Hepatocyte (in vitro differentiated cells): ENCODE data around the gene C3orf20. TPM values are rescaled to one million over a fixed set of nuclear protein-coding genes. Genes with fewer than 3 reads are reported as not detected.

Experiments
- DNase-seq: peaks from one replicate; pipeline ENCODE4 v3.0.0-alpha.2; 2016; ENCODE audit warnings: low spot score
- H2AFZ ChIP-seq: fragments of 200-600 bp; sonication (generic); 2 replicates; pipeline ENCODE4 v1.6.0; 2016; ENCODE audit warnings: antibody characterized with exemption, mild to moderate bottlenecking
- H3K27ac ChIP-seq: fragments of 200-600 bp; sonication (generic); 2 replicates; pipeline ENCODE4 v1.5.1; 2016; ENCODE audit warnings: mild to moderate bottlenecking
- H3K27me3 ChIP-seq: fragments of 200-600 bp; sonication (generic); 2 replicates; pipeline ENCODE4 v1.6.1; 2016
- H3K36me3 ChIP-seq: fragments of 200-600 bp; sonication (generic); replicated peaks from 2 replicates; pipeline ENCODE4 v1.5.1; 2016; ENCODE audit warnings: low read depth; ENCODE audit not compliant: insufficient read depth
- H3K4me1 ChIP-seq: fragments of 200-600 bp; sonication (generic); 2 replicates; pipeline ENCODE4 v1.5.1; 2016; ENCODE audit warnings: mild to moderate bottlenecking, moderate library complexity; ENCODE audit not compliant: insufficient read depth
- H3K4me2 ChIP-seq: fragments of 200-600 bp; sonication (generic); 2 replicates; pipeline ENCODE4 v1.6.0; 2016
- H3K4me3 ChIP-seq: fragments of 200-600 bp; sonication (generic); 2 replicates; pipeline ENCODE4 v1.5.1; 2016; ENCODE audit warnings: mild to moderate bottlenecking
- H3K79me2 ChIP-seq: fragments of 200-600 bp; sonication (generic); 2 replicates; pipeline ENCODE4 v1.6.0; 2017; ENCODE audit warnings: mild to moderate bottlenecking
- H3K9me2 ChIP-seq: fragments of 200-600 bp; sonication (generic); replicated peaks from 2 replicates; pipeline ENCODE4 v1.6.0; 2017; ENCODE audit warnings: mild to moderate bottlenecking; ENCODE audit not compliant: insufficient read depth
- H3K9me3 ChIP-seq: fragments of 200-600 bp; sonication (generic); 2 replicates; pipeline ENCODE4 v1.5.1; 2016; ENCODE audit warnings: low read depth, mild to moderate bottlenecking
- H4K20me1 ChIP-seq: fragments of 200-600 bp; sonication (generic); 2 replicates; pipeline ENCODE4 v1.6.0; 2016; ENCODE audit warnings: mild to moderate bottlenecking; ENCODE audit not compliant: insufficient read depth, poor library complexity, severe bottlenecking
- EZH2 ChIP-seq: fragments of 200-600 bp; sonication (generic); IDR thresholded peaks from 2 replicates; pipeline ENCODE4 v1.6.1; 2016; ENCODE audit warnings: antibody characterized with exemption, mild to moderate bottlenecking, borderline replicate concordance
- EZH2phosphoT487 ChIP-seq: fragments of 200-600 bp; sonication (generic); IDR thresholded peaks from one replicate; pipeline ENCODE4 v1.6.1; 2018; ENCODE audit warnings: antibody characterized with exemption, mild to moderate bottlenecking, low read depth, moderate library complexity; ENCODE audit not compliant: unreplicated experiment, severe bottlenecking
- WGBS: methylation state at CpG from one replicate; pipeline ENCODE4 v1.1.6; 2016; ENCODE audit warnings: low lambda C conversion rate; ENCODE audit errors: missing lambda C conversion rate; 5-methylcytosine and 5-hydroxymethylcytosine counted together
- polyA plus RNA-seq: library from polyadenylated mRNA; unstranded; fragments of >200 nt; fragmentation: Nextera tagmentation; extraction: Ambion mirVana; gene quantifications from 2 replicates; pipeline ENCODE4 v1.2.1, GENCODE V29; 2016
- total RNA-seq: library from RNA; depleted of rRNA; stranded (reverse); fragments of >200 nt; gene quantifications from 2 replicates; pipeline ENCODE4 v1.2.3, GENCODE V29; 2014
- TF ChIP-seq, protein P1 (sequence below): fragments of 200-600 bp; sonication (generic); IDR thresholded peaks from 2 replicates; pipeline ENCODE4 v1.5.1; 2016; ENCODE audit warnings: antibody characterized with exemption, mild to moderate bottlenecking; ENCODE audit not compliant: poor library complexity

Gene C3orf20
- total and polyA plus RNA-seq, 2 experiments from 2014 or later = 0.07 TPM; not detected in 1

DNA sequence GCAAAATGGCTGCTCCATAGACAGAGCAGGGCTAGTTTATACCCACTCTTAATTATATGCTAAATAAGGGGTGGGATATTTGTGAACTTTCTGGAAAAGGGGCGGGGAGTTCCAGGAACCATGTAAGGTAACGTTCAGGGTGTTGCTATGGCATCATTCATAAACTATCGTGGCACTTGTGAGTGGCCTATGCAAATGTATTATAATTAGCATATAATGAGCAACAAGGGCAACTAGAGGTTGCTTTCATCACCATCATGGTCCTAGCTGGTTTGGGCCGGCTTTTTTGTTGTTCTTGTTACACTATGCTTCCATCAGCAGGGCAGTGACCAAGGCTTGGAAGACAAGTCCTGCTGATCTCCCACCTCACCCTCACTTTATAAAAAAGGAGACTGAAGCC is 100.6 kb downstream of the C3orf20 start:
- Histone ChIP-seq H3K79me2 (no peaks in the 10 kb centered on the region), H3K9me3 (no peaks in the 10 kb centered on the region), H4K20me1 (no peaks in the 10 kb centered on the region), H3K9me2 (no peaks in the 10 kb centered on the region), H2AFZ (no peak overlapping the region), H3K4me2 (no peak overlapping the region), H3K27ac (no peak overlapping the region), H3K4me3 (no peak overlapping the region), H3K4me1 (no peaks in the 10 kb centered on the region), H3K36me3 (no peaks in the 10 kb centered on the region), H3K27me3 (no peaks in the 10 kb centered on the region)
- TF ChIP-seq EZH2 = no peak
- no peak for TF ChIP-seq EZH2phosphoT487
- TF ChIP-seq, protein P1, sequence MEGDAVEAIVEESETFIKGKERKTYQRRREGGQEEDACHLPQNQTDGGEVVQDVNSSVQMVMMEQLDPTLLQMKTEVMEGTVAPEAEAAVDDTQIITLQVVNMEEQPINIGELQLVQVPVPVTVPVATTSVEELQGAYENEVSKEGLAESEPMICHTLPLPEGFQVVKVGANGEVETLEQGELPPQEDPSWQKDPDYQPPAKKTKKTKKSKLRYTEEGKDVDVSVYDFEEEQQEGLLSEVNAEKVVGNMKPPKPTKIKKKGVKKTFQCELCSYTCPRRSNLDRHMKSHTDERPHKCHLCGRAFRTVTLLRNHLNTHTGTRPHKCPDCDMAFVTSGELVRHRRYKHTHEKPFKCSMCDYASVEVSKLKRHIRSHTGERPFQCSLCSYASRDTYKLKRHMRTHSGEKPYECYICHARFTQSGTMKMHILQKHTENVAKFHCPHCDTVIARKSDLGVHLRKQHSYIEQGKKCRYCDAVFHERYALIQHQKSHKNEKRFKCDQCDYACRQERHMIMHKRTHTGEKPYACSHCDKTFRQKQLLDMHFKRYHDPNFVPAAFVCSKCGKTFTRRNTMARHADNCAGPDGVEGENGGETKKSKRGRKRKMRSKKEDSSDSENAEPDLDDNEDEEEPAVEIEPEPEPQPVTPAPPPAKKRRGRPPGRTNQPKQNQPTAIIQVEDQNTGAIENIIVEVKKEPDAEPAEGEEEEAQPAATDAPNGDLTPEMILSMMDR = no peak
- no peak for DNase-seq
- 96% methylated on average over 4 of the region's 4 CpGs for WGBS

- no peak overlapping the region for H3K4me3 ChIP-seq
- H3K27ac ChIP-seq = no peak overlapping the region
- no peaks in the 10 kb centered on the region for H3K79me2 ChIP-seq
- H3K4me2 ChIP-seq = no peak overlapping the region
- no peaks in the 10 kb centered on the region for H3K36me3 ChIP-seq
- H3K27me3 ChIP-seq = no peaks in the 10 kb centered on the region
- H3K9me2 ChIP-seq = no peaks in the 10 kb centered on the region
- H3K9me3 ChIP-seq = no peaks in the 10 kb centered on the region
- H4K20me1 ChIP-seq = no peaks in the 10 kb centered on the region
- H3K4me1 ChIP-seq = peaks cover 6% of the 10 kb centered on the region
- whole genome bisulfite sequencing = 97% methylated on average over 2 of the region's 2 CpGs
- DNase-seq = no peak
- TF ChIP-seq, protein P1 = no peak
- TF ChIP-seq EZH2 (no peak), EZH2phosphoT487 (no peak)
- H2AFZ ChIP-seq = no peak overlapping the region
These were observed 104.2 kb downstream of the C3orf20 start for GRCh38 chr3:14779069-14779685.

- WGBS = 31% methylated on average over 12 of the region's 12 CpGs
These were observed 106.1 kb downstream of the C3orf20 start for GRCh38 chr3:14780927-14781507.

More at GRCh38 chr3:14780927-14781507, 106.1 kb downstream of the C3orf20 start:
- no peaks in the 10 kb centered on the region for H3K36me3 ChIP-seq
- H3K79me2 ChIP-seq = no peaks in the 10 kb centered on the region
- H3K4me1 ChIP-seq = peaks cover 6% of the 10 kb centered on the region
- no peak for TF ChIP-seq EZH2phosphoT487
- TF ChIP-seq, protein P1 = peak; percentile 60
- no peaks in the 10 kb centered on the region for H4K20me1 ChIP-seq
- H3K4me2 ChIP-seq = no peak overlapping the region
- no peaks in the 10 kb centered on the region for H3K27me3 ChIP-seq
- no peaks in the 10 kb centered on the region for H3K9me2 ChIP-seq
- H3K27ac ChIP-seq = no peak overlapping the region
- H3K4me3 ChIP-seq = no peak overlapping the region
- peak; percentile 82 for DNase-seq
- H2AFZ ChIP-seq = no peak overlapping the region
- H3K9me3 ChIP-seq = no peaks in the 10 kb centered on the region
